ENCODE data around the gene FURIN.

DNA sequence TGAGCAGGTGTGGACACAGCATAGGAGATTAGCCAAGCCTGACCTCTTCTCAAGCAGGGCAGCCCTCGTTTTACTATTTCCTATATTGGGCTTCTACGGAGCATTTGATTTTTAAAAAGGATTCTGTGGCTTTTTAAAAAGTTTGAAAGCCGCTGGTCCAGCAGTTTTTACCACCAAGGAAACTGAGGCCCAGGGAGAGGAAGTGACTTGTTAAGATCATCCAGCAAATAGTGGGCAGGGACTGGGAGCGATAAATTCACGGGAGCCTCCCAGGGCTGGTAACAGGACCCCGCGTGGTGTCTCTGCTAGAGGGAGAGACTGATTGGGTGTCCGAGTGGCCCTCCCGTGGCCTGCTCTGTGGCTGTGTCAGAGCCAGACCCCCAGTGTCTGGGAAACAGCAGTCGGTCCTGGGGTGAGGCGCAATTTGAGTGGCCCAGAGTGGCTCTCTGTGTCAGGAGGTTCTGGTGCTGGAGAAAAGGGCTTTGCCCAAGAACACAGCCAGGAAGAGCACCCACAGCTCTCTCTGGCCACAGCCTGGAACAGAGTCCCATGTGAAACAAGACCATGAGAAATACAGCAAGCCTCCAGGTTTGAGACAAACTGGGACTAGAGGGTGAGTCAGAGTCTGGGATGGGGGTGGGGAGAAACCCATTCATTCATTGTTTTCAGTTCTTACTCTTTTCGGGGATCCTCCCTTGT, 4.2 kb downstream of the FURIN start:
- TF ChIP-seq, protein P1, sequence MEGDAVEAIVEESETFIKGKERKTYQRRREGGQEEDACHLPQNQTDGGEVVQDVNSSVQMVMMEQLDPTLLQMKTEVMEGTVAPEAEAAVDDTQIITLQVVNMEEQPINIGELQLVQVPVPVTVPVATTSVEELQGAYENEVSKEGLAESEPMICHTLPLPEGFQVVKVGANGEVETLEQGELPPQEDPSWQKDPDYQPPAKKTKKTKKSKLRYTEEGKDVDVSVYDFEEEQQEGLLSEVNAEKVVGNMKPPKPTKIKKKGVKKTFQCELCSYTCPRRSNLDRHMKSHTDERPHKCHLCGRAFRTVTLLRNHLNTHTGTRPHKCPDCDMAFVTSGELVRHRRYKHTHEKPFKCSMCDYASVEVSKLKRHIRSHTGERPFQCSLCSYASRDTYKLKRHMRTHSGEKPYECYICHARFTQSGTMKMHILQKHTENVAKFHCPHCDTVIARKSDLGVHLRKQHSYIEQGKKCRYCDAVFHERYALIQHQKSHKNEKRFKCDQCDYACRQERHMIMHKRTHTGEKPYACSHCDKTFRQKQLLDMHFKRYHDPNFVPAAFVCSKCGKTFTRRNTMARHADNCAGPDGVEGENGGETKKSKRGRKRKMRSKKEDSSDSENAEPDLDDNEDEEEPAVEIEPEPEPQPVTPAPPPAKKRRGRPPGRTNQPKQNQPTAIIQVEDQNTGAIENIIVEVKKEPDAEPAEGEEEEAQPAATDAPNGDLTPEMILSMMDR (IDR thresholded peaks at IDR 0.05 in 4 of 5, conservative IDR thresholded peaks at IDR 0.05 in 1 of 5) = no peak
- TF ChIP-seq POLR2A (IDR thresholded peaks at IDR 0.05) = peak; percentile 41 to 70

Measured in gastrocnemius medialis (tissue), 4 donors.